ENCODE measurements around the gene SIX3. TPM values are rescaled to one million over a fixed set of nuclear protein-coding genes. Genes with fewer than 3 reads are reported as not detected.

SIX3 gene
- total RNA-seq, 4 donors from 2014 or later, result 0.90 TPM; not detected in 3

- peaks cover 0 to 11% of the 10 kb centered on the region in 2 donors for H3K27me3 ChIP-seq
- H3K4me3 ChIP-seq, result no peak overlapping the region
- no peak for DNase-seq (ENCODE audit: low spot score in 2 of 2)
- H3K4me1 ChIP-seq, result no peaks in the 10 kb centered on the region
- TF ChIP-seq POLR2A (IDR thresholded peaks at IDR 0.05), result no peak
- no peak for TF ChIP-seq CTCF (IDR thresholded peaks at IDR 0.05)
- TF ChIP-seq EP300 (IDR thresholded peaks at IDR 0.05), result no peak
- H3K27ac ChIP-seq, result no peak overlapping the region
- 79 to 80% methylated on average over 9 of the region's 9 CpGs for WGBS, 2 donors
- H3K9me3 ChIP-seq, result peaks cover 0 to 18% (median 4%) of the 10 kb centered on the region in 4 donors
- no peaks in the 10 kb centered on the region for H3K36me3 ChIP-seq
These were observed 42.5 kb downstream of the SIX3 start for GRCh38 chr2:44983836-44984604.

GRCh38 chr2:44989176-44989575 lies 47.7 kb downstream of the SIX3 start:
- peaks cover 0 to 34% (median 7%) of the 10 kb centered on the region in 4 donors for H3K9me3 ChIP-seq
- no peak overlapping the region for H3K4me3 ChIP-seq
- TF ChIP-seq POLR2A (IDR thresholded peaks at IDR 0.05) (no peak), CTCF (IDR thresholded peaks at IDR 0.05) (no peak), EP300 (IDR thresholded peaks at IDR 0.05) (no peak)
- DNase-seq (ENCODE audit: low spot score in 2 of 2), result no peak
- no peaks in the 10 kb centered on the region for H3K4me1 ChIP-seq
- H3K27me3 ChIP-seq, result peaks cover 0 to 26% of the 10 kb centered on the region in 2 donors
- 81 to 84% methylated on average over 2 of the region's 2 CpGs for WGBS, 2 donors
- H3K27ac ChIP-seq, result no peak overlapping the region
- H3K36me3 ChIP-seq, result no peaks in the 10 kb centered on the region

- Histone ChIP-seq H3K9me3 (peaks cover 0 to 16% (median 3%) of the 10 kb centered on the region in 4 donors), H3K27ac (no peak overlapping the region), H3K27me3 (peaks cover 0 to 60% of the 10 kb centered on the region in 2 donors), H3K4me3 (no peak overlapping the region), H3K4me1 (no peaks in the 10 kb centered on the region), H3K36me3 (no peaks in the 10 kb centered on the region)
- DNase-seq (ENCODE audit: low spot score in 2 of 2), result no peak
- TF ChIP-seq CTCF (IDR thresholded peaks at IDR 0.05) (no peak), POLR2A (IDR thresholded peaks at IDR 0.05) (no peak), EP300 (IDR thresholded peaks at IDR 0.05) (no peak)
- 88 to 100% methylated on average over 1 of the region's 1 CpG for WGBS, 2 donors
These were observed 52.9 kb downstream of the SIX3 start for GRCh38 chr2:44994377-44994776.

Small RNA genes within 50 kb of the gene (small RNA-seq; reads per million reads assigned to genes)
- gene RF02246, result not detected
- not detected for gene RF02247
- gene RF02248, result not detected
- not detected for gene RF02250
- not detected for gene RF02251
- not detected for gene RF02252

Other genes starting within 250 kb of the SIX3 start
- 1 to 10 TPM in 3 of 4 donors, under 1 TPM in 1; 0.87 to 4.9 (median 2.5) TPM for gene SIX2, start 67.8 kb downstream of the SIX3 start, total RNA-seq